OCI-M2 (cell line): ENCODE data around the gene PRR23E.

Source experiments
- DNase-seq: peaks from one replicate; lab custom pipeline; 2025; ENCODE audit not compliant: unreplicated experiment; lab: John Stamatoyannopoulos, UW

The PRR23E gene

DNA sequence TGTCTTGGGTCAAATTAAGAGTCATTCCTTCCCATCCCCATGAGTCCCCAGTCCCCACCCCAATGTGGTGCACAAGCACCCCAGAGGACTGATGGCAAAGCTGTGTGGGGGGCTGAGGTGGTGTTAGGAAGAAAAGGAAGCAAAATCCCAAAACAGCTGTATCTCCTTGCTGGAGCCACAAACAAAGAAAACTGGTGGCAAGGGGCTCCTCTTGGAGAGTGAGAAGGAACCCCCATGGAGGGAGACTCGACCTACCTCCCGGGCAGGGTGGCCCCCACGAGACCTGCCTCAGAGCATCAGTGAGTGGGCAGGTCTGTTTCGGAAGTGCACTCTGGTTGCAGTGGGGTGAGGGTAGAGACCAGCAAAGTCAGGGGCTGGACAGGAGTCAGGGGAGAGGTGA is 29.2 kb downstream of the PRR23E start:
- DNase-seq, result no peak

DNA sequence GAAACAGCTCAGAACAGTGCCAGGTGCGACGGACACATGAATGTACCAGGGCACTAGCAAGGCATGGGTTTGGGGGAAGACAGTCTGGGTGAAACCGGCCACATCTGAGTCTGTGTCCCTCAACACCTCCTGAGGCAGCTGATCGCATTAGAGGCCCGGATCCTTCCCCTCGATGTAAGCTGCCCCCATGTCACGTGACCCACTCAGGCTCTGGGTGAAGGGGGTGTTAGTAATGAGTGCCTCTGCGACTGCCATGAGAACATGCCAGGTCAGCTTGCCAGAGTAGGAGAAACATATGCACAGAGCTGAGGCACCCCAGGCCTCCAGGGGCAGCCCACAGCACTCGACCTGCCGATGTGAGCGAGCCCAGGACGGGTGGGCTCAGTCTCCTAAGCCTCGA is 29.7 kb downstream of the PRR23E start:
- no peak for DNase-seq

DNA sequence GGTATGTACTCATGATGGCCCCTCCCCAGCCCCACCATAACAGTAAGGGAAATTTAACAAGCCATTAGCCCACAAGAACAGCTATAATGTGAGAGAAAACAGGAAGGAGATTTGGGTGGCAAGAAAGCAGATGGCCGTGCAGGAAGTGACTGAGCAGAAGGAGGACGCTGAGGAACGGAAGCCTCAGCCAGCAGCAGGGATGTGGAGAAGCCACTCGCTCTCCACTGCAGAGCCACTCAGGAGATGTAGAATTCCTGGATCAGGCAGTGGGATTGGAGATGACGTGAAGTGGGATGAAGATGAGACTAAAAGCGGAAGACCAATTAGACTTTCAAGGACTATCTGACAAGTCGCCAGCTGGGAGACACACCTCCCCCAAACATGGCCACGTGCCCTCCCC is 31.2 kb downstream of the PRR23E start:
- DNase-seq, result no peak

DNA sequence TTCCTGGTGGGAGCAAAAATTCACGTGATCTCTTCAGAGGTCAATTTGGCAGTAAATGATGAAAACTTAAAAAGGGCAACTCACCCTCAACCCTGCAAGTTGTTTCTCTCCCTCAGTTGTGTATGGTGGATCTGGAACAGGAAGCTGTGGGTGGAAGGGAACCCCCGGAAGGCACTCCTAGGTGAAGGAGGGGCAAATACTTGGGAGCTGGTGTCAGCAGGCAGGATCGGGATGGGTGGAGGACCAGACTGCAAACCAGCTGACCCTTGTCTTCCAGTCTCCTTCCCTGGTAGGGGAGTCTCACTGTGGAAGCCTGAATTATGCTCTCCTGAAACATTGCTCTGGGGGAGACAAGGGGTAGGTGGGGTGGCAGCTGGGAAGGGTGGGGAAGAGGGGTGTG is 33.5 kb downstream of the PRR23E start:
- DNase-seq, result no peak

DNA sequence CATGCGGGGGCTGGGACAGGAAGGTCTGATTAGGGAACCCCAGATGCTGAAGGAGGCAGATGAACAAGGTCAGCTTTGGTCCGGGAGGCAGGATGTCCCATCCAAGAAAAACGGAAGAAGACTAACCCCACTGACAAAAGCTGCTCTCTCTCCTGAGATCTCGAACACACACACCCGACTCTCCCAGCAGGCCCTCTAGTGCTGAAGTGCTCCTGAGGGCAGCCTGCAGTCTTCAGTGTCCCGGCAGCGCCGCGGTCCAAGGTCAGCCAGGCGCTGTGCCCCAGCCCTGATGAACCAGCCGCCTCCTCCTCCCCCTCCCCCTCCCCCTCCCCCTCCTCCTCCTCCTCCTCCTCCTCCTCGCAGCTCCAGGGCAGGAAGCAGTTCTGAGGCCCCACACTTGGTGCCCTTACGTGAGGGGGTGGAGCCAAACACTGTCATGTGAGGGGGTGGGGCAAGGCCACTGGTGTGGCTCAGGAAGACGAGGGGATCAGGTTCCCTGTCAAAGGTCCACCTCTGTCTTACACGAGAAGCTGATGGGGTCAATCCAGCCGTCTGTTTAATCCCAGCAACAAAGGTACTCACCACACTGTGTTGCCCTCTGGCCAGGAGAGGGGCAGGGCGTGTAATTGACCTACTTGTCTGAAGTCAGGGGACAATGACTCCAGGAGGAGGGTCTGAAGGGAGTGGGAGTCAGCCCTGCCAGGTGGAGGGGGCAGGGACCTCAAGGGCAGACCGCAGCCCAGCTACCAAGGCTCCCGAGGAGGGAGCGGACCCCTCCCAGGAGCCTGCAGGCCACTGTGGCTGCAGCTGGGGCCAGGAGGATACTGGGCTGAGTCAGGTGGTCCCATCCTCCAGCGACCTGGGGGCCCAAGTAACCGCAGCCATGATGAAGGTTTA is 34.3 kb downstream of the PRR23E start:
- no peak for DNase-seq

DNA sequence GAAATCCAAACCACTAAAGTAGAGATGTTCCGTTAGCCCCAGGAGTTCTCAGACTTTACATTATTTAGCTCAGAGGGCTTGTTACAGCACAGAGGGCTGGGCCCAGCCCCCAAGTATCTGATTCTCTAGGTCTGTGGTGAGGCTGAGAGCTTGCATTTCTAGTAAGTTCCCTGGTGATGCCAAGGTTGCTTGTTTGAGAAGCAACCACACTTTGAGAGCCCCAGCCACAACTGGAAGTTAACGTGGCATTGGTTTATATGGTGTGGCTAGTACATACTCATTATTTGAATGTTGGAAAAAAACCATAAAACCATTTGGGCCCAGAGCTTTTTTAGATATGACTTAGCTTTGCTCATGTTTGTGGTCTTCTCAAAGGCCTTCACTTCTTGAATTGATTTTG is 35.9 kb downstream of the PRR23E start:
- DNase-seq, result no peak

DNA sequence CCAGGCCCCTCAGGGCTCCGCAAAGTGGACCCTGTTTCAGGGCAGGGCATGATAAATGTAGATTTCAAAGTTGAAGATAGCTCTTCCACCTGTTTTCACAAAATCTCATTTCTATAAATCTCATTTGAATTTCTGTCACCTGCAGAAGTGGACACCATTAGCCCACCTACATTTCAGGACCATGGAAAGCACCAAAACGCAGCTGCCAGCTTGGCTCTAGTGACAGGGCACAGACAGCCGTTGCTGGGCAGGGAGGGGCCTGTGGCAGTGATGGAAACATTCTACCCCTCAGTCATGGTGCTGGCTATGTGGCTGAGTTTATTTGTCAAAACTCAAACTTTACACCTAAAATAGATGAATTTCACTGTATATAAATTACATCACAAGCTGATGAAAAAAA is 40.4 kb downstream of the PRR23E start:
- DNase-seq, result no peak

DNA sequence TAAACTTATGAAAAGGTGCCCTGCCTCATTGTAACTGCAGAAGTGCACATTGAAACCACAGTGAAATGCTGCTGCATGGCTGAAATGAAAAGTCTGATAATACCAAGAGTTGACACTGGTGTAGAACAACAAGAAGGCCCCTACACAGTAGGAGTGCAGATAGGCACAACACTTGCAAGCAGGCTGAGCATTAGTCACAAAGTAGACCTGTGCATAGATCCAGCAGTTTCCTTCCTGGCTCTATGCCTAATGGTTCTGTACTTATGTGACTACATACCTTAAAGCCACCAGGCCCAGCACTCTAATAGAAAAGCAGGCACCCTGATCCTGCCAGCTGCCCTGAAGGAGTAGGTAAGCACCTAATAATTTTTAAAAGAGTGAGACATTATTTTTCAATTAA is 41.8 kb downstream of the PRR23E start:
- DNase-seq, result no peak

DNA sequence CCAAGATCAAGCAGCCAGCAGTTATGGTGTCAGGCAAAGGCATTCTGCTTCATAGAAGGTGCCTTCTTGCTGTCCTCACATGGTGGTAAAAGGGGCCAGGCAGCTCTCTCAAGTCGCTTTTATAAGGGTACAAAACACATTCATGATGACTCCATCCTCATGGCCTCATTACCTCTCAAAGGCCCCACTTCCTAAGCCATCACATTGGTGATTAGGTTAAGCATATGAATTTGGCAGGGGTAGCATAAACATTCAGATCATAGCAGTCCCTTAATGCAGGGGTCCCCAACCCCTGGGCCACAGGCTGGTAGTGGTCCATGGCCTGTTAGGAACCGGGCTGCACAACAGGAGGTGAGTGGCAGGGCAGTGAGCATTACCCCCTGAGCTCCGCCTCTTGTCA is 42.8 kb downstream of the PRR23E start:
- DNase-seq, result no peak

DNA sequence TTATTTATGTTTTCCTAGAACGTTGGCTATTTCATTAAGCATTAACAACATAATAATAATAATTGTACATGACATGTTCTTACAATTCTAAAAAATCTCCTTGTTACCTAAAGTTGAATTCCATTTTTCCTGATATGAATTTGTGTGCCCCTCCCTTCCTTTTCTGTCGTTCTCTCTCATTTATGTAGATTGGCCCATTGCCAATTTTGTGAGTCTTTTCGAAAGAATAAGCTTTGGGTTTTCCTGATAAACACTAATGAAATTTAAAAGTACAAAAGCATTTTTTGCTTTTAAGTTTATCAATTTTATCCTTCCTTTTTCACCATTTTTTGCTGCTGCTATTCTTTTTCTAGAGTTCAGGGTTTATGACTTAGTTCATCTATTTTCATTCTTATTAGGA is 44.9 kb downstream of the PRR23E start:
- no peak for DNase-seq

DNA sequence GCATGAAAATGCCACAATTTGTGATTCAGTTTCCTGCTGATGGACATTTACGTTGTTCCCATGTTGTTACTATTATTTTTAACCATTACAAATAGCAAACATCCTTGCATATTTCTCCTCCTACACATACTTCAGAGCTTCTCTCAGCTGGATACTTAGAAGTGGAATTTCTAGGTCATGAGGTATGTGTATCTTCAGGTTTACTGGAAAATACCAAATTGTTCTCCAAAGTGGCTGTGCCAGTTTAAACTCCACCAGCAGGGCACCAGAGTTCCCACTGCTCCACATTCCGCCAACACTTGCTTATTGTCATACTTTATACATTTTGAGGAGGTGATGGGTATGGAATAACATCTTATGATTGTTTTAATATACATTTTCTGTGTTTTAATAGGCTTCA is 45.7 kb downstream of the PRR23E start:
- no peak for DNase-seq

DNA sequence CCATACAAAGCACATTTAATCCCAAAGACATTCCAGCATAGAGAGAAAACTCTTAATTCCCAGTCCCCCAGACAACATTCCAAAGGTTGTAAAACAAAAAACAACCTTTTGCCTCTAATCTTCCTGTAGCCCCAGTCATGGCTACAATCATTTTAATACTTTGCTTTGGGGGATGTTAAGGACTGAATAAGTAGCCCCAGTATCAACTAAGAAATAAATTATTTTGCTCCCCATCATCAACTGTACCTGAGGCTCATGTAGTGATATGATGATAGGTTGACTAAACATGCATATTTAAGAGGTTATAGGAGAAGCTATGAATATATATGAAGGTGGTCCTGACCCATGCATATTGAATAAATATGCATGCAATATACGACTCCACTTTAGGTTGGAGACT is 54.4 kb downstream of the PRR23E start:
- DNase-seq, result no peak
